HEK293 (cell line): ENCODE measurements around the gene DCDC1.

ENCODE experiments used
- CTCF ChIA-PET: fragments of 350-600 bp; formaldehyde crosslinking; extraction: SDS; loops from one replicate; lab custom pipeline; 2021; ENCODE audit warnings: antibody characterized with exemption; lab: Yijun Ruan, JAX
- POLR2A ChIA-PET: fragments of 300-600 bp; formaldehyde crosslinking; extraction: SDS; loops from one replicate; lab custom pipeline; 2020; ENCODE audit warnings: antibody characterized with exemption, inconsistent platforms; lab: Yijun Ruan, JAX
- H3K27ac ChIP-seq: fragments of 200-500 bp; sonication (Bioruptor generic); 2 replicates; pipeline ENCODE4 v1.5.1; 2014; ENCODE audit warnings: low read depth, low read length, control low read depth, inconsistent platforms; ENCODE audit errors: extremely low read depth
- H3K36me3 ChIP-seq, 2 experiments: fragments of 200-500 bp in 1 of 2; sonication (Bioruptor generic) in 1 of 2; 1 replicate in 1 of 2; 2 replicates in 1 of 2; pipeline ENCODE4 v1.5.1; 2014 to 2017; ENCODE audit warnings: inconsistent platforms in 2 of 2, low read length in 2 of 2; ENCODE audit not compliant: control insufficient read depth in 2 of 2, insufficient read depth in 1 of 2
- H3K4me1 ChIP-seq: fragments of 200-500 bp; sonication (Bioruptor generic); 2 replicates; pipeline ENCODE4 v1.5.1; 2014; ENCODE audit warnings: mild to moderate bottlenecking, low read length, inconsistent platforms; ENCODE audit not compliant: control insufficient read depth, insufficient read depth
- H3K4me3 ChIP-seq: 2 replicates; pipeline ENCODE4 v1.5.1; 2011; ENCODE audit warnings: low read depth, mild to moderate bottlenecking, control low read depth, low read length, moderate library complexity
- H3K9me3 ChIP-seq: fragments of 200-500 bp; sonication (Bioruptor generic); 2 replicates; pipeline ENCODE4 v1.5.1; 2014; ENCODE audit warnings: low read depth, low read length, inconsistent platforms; ENCODE audit not compliant: control insufficient read depth, insufficient read depth
- HOXD13 ChIP-seq: sonication (generic); formaldehyde crosslinking; IDR thresholded peaks from 2 replicates; pipeline ENCODE4 v1.8.0; 2022; ENCODE audit warnings: missing genetic modification reagents, borderline replicate concordance
- MZF1 ChIP-seq: fragments of 450-650 bp; formaldehyde crosslinking; IDR thresholded peaks from 2 replicates; pipeline ENCODE4 v1.5.1; 2017; ENCODE audit warnings: missing biosample characterization, missing genetic modification characterization, borderline replicate concordance
- SETDB1 ChIP-seq: IDR thresholded peaks from one replicate; pipeline ENCODE4 v1.6.1; 2017; ENCODE audit warnings: mild to moderate bottlenecking, low read length, moderate library complexity, mixed read lengths; ENCODE audit not compliant: insufficient read length
- ZBTB1 ChIP-seq: fragments of 450-650 bp; formaldehyde crosslinking; IDR thresholded peaks from 2 replicates; pipeline ENCODE4 v1.5.1; 2016; ENCODE audit warnings: missing biosample characterization, missing genetic modification characterization
- ZBTB11 ChIP-seq: fragments of 450-650 bp; formaldehyde crosslinking; conservative IDR thresholded peaks from 2 replicates; pipeline ENCODE4 v1.5.1; 2016; ENCODE audit warnings: low read depth, missing biosample characterization, missing genetic modification characterization
- ZNF146 ChIP-seq: fragments of 450-650 bp; formaldehyde crosslinking; IDR thresholded peaks from 2 replicates; pipeline ENCODE4 v1.5.1; 2016; ENCODE audit warnings: missing biosample characterization, missing genetic modification characterization
- ZNF292 ChIP-seq: fragments of 450-650 bp; formaldehyde crosslinking; IDR thresholded peaks from 2 replicates; pipeline ENCODE4 v1.5.1; 2016; ENCODE audit warnings: low read depth, missing biosample characterization, missing genetic modification characterization, borderline replicate concordance
- ZNF335 ChIP-seq: fragments of 450-650 bp; formaldehyde crosslinking; conservative IDR thresholded peaks from 2 replicates; pipeline ENCODE4 v1.5.1; 2016; ENCODE audit warnings: missing biosample characterization, missing genetic modification characterization
- ZNF544 ChIP-seq: fragments of 450-650 bp; formaldehyde crosslinking; IDR thresholded peaks from 2 replicates; pipeline ENCODE4 v1.5.0; 2017; ENCODE audit warnings: missing biosample characterization, missing genetic modification characterization
- ZNF692 ChIP-seq: fragments of 450-650 bp; formaldehyde crosslinking; IDR thresholded peaks from 2 replicates; pipeline ENCODE4 v1.5.1; 2016; ENCODE audit warnings: missing biosample characterization, missing genetic modification characterization
- ZNF777 ChIP-seq: fragments of 450-650 bp; formaldehyde crosslinking; IDR thresholded peaks from 2 replicates; pipeline ENCODE4 v1.5.1; 2017; ENCODE audit warnings: missing biosample characterization, missing genetic modification characterization, borderline replicate concordance
- ZSCAN4 ChIP-seq: fragments of 450-650 bp; formaldehyde crosslinking; IDR thresholded peaks from 2 replicates; pipeline ENCODE4 v1.5.1; 2017; ENCODE audit warnings: missing biosample characterization, missing genetic modification characterization
- ZSCAN5A ChIP-seq: fragments of 450-650 bp; formaldehyde crosslinking; IDR thresholded peaks from 2 replicates; pipeline ENCODE4 v1.5.1; 2016; ENCODE audit warnings: missing biosample characterization, missing genetic modification characterization
- TF ChIP-seq, protein P1 (sequence below): fragments of 450-650 bp; formaldehyde crosslinking; IDR thresholded peaks from 2 replicates; pipeline ENCODE4 v1.5.1; 2016; ENCODE audit warnings: missing biosample characterization, missing genetic modification characterization, borderline replicate concordance

DCDC1 gene

DNA sequence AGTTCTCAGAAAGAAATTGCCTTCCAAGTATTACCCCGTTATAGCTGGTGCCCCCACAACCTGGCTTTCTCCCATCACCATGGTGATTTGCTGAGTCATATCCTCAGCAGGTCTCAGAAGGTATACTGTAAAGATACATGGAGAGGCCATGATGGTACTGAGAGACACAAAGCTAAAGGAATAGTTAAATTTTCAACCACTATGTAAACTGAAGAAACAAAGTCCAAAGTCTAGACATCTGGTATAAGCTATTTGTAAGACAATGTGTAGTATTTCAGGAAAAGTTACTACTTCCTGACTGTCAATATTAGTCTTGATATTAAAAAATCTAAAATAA, 377.1 kb downstream of the DCDC1 start:
- Histone ChIP-seq H3K4me1 (no peaks in the 10 kb centered on the region), H3K4me3 (no peak overlapping the region), H3K27ac (no peak overlapping the region), H3K9me3 (no peaks in the 10 kb centered on the region), H3K36me3 (no peaks in the 10 kb centered on the region)
- POLR2A ChIA-PET: no interaction called here
- CTCF ChIA-PET: interaction anchor here (0.7 kb wide), 3 partner anchors 35 to 197 kb away, joined by 3 to 5 read pairs (median 3); no protein-coding TSS in a partner anchor
- TF ChIP-seq MZF1 (tag by site-specific recombination): no peak
- no peak for TF ChIP-seq ZNF777 (tag by site-specific recombination)
- no peak for TF ChIP-seq HOXD13 (CRISPR knock-in tag)
- no peak for TF ChIP-seq ZBTB1 (tag by site-specific recombination)
- no peak for TF ChIP-seq ZNF544 (tag by site-specific recombination)
- TF ChIP-seq SETDB1: no peak
- TF ChIP-seq ZNF146 (tag by site-specific recombination): no peak
- no peak for TF ChIP-seq ZNF692 (tag by site-specific recombination)
- TF ChIP-seq ZBTB11 (tag by site-specific recombination): no peak
- no peak for TF ChIP-seq ZSCAN4 (tag by site-specific recombination)
- no peak for TF ChIP-seq ZNF292 (tag by site-specific recombination)
- TF ChIP-seq, protein P1, sequence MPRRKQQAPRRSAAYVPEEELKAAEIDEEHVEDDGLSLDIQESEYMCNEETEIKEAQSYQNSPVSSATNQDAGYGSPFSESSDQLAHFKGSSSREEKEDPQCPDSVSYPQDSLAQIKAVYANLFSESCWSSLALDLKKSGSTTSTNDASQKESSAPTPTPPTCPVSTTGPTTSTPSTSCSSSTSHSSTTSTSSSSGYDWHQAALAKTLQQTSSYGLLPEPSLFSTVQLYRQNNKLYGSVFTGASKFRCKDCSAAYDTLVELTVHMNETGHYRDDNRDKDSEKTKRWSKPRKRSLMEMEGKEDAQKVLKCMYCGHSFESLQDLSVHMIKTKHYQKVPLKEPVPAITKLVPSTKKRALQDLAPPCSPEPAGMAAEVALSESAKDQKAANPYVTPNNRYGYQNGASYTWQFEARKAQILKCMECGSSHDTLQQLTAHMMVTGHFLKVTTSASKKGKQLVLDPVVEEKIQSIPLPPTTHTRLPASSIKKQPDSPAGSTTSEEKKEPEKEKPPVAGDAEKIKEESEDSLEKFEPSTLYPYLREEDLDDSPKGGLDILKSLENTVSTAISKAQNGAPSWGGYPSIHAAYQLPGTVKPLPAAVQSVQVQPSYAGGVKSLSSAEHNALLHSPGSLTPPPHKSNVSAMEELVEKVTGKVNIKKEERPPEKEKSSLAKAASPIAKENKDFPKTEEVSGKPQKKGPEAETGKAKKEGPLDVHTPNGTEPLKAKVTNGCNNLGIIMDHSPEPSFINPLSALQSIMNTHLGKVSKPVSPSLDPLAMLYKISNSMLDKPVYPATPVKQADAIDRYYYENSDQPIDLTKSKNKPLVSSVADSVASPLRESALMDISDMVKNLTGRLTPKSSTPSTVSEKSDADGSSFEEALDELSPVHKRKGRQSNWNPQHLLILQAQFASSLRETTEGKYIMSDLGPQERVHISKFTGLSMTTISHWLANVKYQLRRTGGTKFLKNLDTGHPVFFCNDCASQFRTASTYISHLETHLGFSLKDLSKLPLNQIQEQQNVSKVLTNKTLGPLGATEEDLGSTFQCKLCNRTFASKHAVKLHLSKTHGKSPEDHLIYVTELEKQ: no peak
- TF ChIP-seq ZSCAN5A: no peak
- no peak for TF ChIP-seq ZNF335 (tag by site-specific recombination)
